Measurements from ENCODE around the gene PHACTR1. TPM values are rescaled to one million over a fixed set of nuclear protein-coding genes. Genes with fewer than 3 reads are reported as not detected.

Gene PHACTR1
- total and polyA plus RNA-seq, 4 donors: 0.31 to 1.5 (median 0.79) TPM

GRCh38 chr6:13166269-13166668 is 449.7 kb downstream of the PHACTR1 start:
- 75% methylated on average over 5 of the region's 5 CpGs for WGBS

GRCh38 chr6:13166916-13167315 is 450.3 kb downstream of the PHACTR1 start:
- Histone ChIP-seq H3K9me3 (ENCODE audit: control insufficient read depth in 4 of 4, low read length in 3 of 4) (no peaks in the 10 kb centered on the region), H3K36me3 (ENCODE audit: control insufficient read depth in 4 of 4, insufficient read depth in 3 of 4, low read depth in 1 of 4, low read length in 3 of 4) (no peaks in the 10 kb centered on the region), H3K4me1 (ENCODE audit: control insufficient read depth in 4 of 4, insufficient read depth in 4 of 4, low read length in 3 of 4) (no peaks in the 10 kb centered on the region), H3K4me3 (ENCODE audit: low read depth in 1 of 3, low read length in 3 of 3) (no peak overlapping the region), H3K9ac (ENCODE audit: low read depth in 1 of 2, low read length in 2 of 2) (no peak overlapping the region), H3K27me3 (ENCODE audit: control insufficient read depth in 4 of 4, insufficient read depth in 4 of 4, low read length in 3 of 4) (peaks cover 0 to 2% (median 0%) of the 10 kb centered on the region in 4 donors), H3K27ac (ENCODE audit: low read depth in 1 of 2, low read length in 2 of 2) (no peak overlapping the region)
- DNase-seq (ENCODE audit: low spot score): no peak
- 66% methylated on average over 3 of the region's 3 CpGs for WGBS
- TF ChIP-seq ZBTB33 (IDR thresholded peaks at IDR 0.05) (no peak), CTCF (IDR thresholded peaks at IDR 0.05; ENCODE audit: low read depth, low read length, missing input control) (no peak), GABPA (IDR thresholded peaks at IDR 0.05 in 1 of 2, conservative IDR thresholded peaks at IDR 0.05 in 1 of 2) (no peak), FOXA2 (IDR thresholded peaks at IDR 0.05) (no peak)

More at GRCh38 chr6:13166269-13166668, 449.7 kb downstream of the PHACTR1 start:
- TF ChIP-seq REST (IDR thresholded peaks at IDR 0.05) (no peak), SP1 (IDR thresholded peaks at IDR 0.05) (no peak), FOXA2 (IDR thresholded peaks at IDR 0.05) (no peak), RXRA (IDR thresholded peaks at IDR 0.05) (no peak), HNF4G (IDR thresholded peaks at IDR 0.05) (no peak)
- no peaks in the 10 kb centered on the region for H3K36me3 ChIP-seq (ENCODE audit: control insufficient read depth in 4 of 4, insufficient read depth in 3 of 4, low read depth in 1 of 4, low read length in 3 of 4)
- H3K4me1 ChIP-seq (ENCODE audit: control insufficient read depth in 4 of 4, insufficient read depth in 4 of 4, low read length in 3 of 4): no peaks in the 10 kb centered on the region
- no peaks in the 10 kb centered on the region for H3K9me3 ChIP-seq (ENCODE audit: control insufficient read depth in 4 of 4, low read length in 3 of 4)
- no peak overlapping the region for H3K9ac ChIP-seq (ENCODE audit: low read depth in 1 of 2, low read length in 2 of 2)
- no peak overlapping the region for H3K4me3 ChIP-seq (ENCODE audit: low read depth in 1 of 3, low read length in 3 of 3)
- peaks cover 0 to 2% (median 0%) of the 10 kb centered on the region in 4 donors for H3K27me3 ChIP-seq (ENCODE audit: control insufficient read depth in 4 of 4, insufficient read depth in 4 of 4, low read length in 3 of 4)
- no peak for DNase-seq (ENCODE audit: low spot score)
- H3K27ac ChIP-seq (ENCODE audit: low read depth in 1 of 2, low read length in 2 of 2): no peak overlapping the region

- no peak for DNase-seq (ENCODE audit: low spot score)
- TF ChIP-seq HNF4A (conservative IDR thresholded peaks at IDR 0.05): no peak
- no peak for TF ChIP-seq TAF1 (conservative IDR thresholded peaks at IDR 0.05)
- TF ChIP-seq HNF4G (IDR thresholded peaks at IDR 0.05): no peak
- TF ChIP-seq YY1 (IDR thresholded peaks at IDR 0.05): no peak
- no peak for TF ChIP-seq RXRA (IDR thresholded peaks at IDR 0.05)
- no peak for TF ChIP-seq RAD21 (IDR thresholded peaks at IDR 0.05)
- no peak for TF ChIP-seq ZBTB33 (IDR thresholded peaks at IDR 0.05)
- TF ChIP-seq EGR1 (IDR thresholded peaks at IDR 0.05; ENCODE audit: low read depth in 2 of 2): no peak
- no peak for TF ChIP-seq NR2F2 (IDR thresholded peaks at IDR 0.05)
- 86% methylated on average over 3 of the region's 3 CpGs for WGBS
Measured at GRCh38 chr6:13172291-13172690, 455.7 kb downstream of the PHACTR1 start.

More at GRCh38 chr6:13172291-13172690, 455.7 kb downstream of the PHACTR1 start:
- H3K9ac ChIP-seq (ENCODE audit: low read depth in 1 of 2, low read length in 2 of 2): no peak overlapping the region
- H3K9me3 ChIP-seq (ENCODE audit: control insufficient read depth in 4 of 4, low read length in 3 of 4): no peaks in the 10 kb centered on the region
- H3K36me3 ChIP-seq (ENCODE audit: control insufficient read depth in 4 of 4, insufficient read depth in 3 of 4, low read depth in 1 of 4, low read length in 3 of 4): no peaks in the 10 kb centered on the region
- H3K4me1 ChIP-seq (ENCODE audit: control insufficient read depth in 4 of 4, insufficient read depth in 4 of 4, low read length in 3 of 4): no peaks in the 10 kb centered on the region
- no peak overlapping the region for H3K4me3 ChIP-seq (ENCODE audit: low read depth in 1 of 3, low read length in 3 of 3)
- peaks cover 0 to 2% (median 0%) of the 10 kb centered on the region in 4 donors for H3K27me3 ChIP-seq (ENCODE audit: control insufficient read depth in 4 of 4, insufficient read depth in 4 of 4, low read length in 3 of 4)
- no peak overlapping the region for H3K27ac ChIP-seq (ENCODE audit: low read depth in 1 of 2, low read length in 2 of 2)

All from liver (tissue), 9 donors.